PC-9 (cell line): ENCODE data around the gene SLC66A2.

ENCODE experiments used
- EZH2 ChIP-seq: fragments of 200-600 bp; sonication (generic); IDR thresholded peaks from 2 replicates; pipeline ENCODE4 v1.8.0; 2017; ENCODE audit warnings: antibody characterized with exemption, low read depth
- TF ChIP-seq, protein P1 (sequence below): fragments of 200-600 bp; sonication (generic); conservative IDR thresholded peaks from 2 replicates; pipeline ENCODE4 v1.6.1; 2017; ENCODE audit warnings: mixed run types, antibody characterized with exemption, mild to moderate bottlenecking, moderate library complexity

- TF ChIP-seq, protein P1, sequence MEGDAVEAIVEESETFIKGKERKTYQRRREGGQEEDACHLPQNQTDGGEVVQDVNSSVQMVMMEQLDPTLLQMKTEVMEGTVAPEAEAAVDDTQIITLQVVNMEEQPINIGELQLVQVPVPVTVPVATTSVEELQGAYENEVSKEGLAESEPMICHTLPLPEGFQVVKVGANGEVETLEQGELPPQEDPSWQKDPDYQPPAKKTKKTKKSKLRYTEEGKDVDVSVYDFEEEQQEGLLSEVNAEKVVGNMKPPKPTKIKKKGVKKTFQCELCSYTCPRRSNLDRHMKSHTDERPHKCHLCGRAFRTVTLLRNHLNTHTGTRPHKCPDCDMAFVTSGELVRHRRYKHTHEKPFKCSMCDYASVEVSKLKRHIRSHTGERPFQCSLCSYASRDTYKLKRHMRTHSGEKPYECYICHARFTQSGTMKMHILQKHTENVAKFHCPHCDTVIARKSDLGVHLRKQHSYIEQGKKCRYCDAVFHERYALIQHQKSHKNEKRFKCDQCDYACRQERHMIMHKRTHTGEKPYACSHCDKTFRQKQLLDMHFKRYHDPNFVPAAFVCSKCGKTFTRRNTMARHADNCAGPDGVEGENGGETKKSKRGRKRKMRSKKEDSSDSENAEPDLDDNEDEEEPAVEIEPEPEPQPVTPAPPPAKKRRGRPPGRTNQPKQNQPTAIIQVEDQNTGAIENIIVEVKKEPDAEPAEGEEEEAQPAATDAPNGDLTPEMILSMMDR: no peak
- TF ChIP-seq EZH2: no peak
These were observed 16.4 kb downstream of the SLC66A2 start for GRCh38 chr18:79935098-79935480.
